ENCODE results near the gene PTPRM. TPM values are rescaled to one million over a fixed set of nuclear protein-coding genes. Genes with fewer than 3 reads are reported as not detected.

The PTPRM gene
- total and polyA plus RNA-seq, 2 donors (not counting 3 experiments of a cell fraction or from before 2014, with no cell fraction given): 37.4 to 43.7 TPM

DNA sequence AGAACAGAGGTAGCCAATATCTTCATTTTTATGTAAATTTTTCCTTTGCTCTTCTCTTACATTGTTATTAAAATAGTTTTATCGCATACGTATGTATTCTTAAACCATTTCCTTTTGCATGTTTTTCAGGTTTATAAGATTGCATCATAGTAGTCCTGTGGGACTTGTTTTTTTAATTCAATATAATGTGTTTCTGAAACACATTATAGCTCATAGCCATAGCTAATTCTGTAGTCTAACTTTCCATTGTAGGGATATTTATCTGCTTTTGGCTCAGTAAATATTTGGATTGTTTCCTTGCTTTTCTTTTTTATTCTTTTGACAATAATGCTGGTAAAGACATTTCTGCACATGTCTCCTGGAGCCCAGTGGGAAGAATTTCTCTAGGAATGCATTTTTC, 484.3 kb downstream of the PTPRM start:
- H3K79me2 ChIP-seq (ENCODE audit: control insufficient read depth, insufficient read depth, low read length): no peaks in the 10 kb centered on the region
- H3K4me3 ChIP-seq (replicated peaks in 1 of 3; ENCODE audit: insufficient read depth in 1 of 3, low read depth in 1 of 3, low read length in 3 of 3): no peak overlapping the region
- no peaks in the 10 kb centered on the region for H3K9me1 ChIP-seq (replicated peaks; ENCODE audit: control insufficient read depth, extremely low read depth, insufficient read depth, low read length)
- no peak overlapping the region for H3K4me2 ChIP-seq (ENCODE audit: insufficient read depth, low read length)
- dilution Hi-C loops (cut with MboI; ENCODE audit: extremely low pct_ligation_motif_present, low sequenced_read_pairs): no loop called here
- POLR2A ChIA-PET: no interaction called here
- no peaks in the 10 kb centered on the region for H3K36me3 ChIP-seq (ENCODE audit: control insufficient read depth in 2 of 2, extremely low read depth in 1 of 2, insufficient read depth in 2 of 2, low read length in 2 of 2)
- no peak for DNase-seq (ENCODE audit: low read depth, low spot score)
- H3K27me3 ChIP-seq (ENCODE audit: control insufficient read depth in 2 of 2, insufficient read depth in 2 of 2, low read length in 2 of 2): no peaks in the 10 kb centered on the region
- TF ChIP-seq, protein P1, sequence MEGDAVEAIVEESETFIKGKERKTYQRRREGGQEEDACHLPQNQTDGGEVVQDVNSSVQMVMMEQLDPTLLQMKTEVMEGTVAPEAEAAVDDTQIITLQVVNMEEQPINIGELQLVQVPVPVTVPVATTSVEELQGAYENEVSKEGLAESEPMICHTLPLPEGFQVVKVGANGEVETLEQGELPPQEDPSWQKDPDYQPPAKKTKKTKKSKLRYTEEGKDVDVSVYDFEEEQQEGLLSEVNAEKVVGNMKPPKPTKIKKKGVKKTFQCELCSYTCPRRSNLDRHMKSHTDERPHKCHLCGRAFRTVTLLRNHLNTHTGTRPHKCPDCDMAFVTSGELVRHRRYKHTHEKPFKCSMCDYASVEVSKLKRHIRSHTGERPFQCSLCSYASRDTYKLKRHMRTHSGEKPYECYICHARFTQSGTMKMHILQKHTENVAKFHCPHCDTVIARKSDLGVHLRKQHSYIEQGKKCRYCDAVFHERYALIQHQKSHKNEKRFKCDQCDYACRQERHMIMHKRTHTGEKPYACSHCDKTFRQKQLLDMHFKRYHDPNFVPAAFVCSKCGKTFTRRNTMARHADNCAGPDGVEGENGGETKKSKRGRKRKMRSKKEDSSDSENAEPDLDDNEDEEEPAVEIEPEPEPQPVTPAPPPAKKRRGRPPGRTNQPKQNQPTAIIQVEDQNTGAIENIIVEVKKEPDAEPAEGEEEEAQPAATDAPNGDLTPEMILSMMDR (IDR thresholded peaks at IDR 0.05; ENCODE audit: extremely low read depth in 1 of 2, insufficient read depth in 1 of 2, low read depth in 1 of 2, low read length in 2 of 2): no peak
- TF ChIP-seq POLR2A (IDR thresholded peaks at IDR 0.05; ENCODE audit: low read depth, low read length): no peak
- TF ChIP-seq FOS (IDR thresholded peaks at IDR 0.05; ENCODE audit: borderline replicate concordance, insufficient read depth, low read length): no peak
- TF ChIP-seq POLR2AphosphoS5 (IDR thresholded peaks at IDR 0.05; ENCODE audit: insufficient read depth, low read depth, low read length): no peak
- TF ChIP-seq GATA2 (IDR thresholded peaks at IDR 0.05; ENCODE audit: insufficient read depth, insufficient read length, low read depth, low read length): no peak
- no peak for TF ChIP-seq EZH2 (IDR thresholded peaks at IDR 0.05; ENCODE audit: borderline replicate concordance, low read depth, low read length, severe bottlenecking)
- TF ChIP-seq, protein P2, sequence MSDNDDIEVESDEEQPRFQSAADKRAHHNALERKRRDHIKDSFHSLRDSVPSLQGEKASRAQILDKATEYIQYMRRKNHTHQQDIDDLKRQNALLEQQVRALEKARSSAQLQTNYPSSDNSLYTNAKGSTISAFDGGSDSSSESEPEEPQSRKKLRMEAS (IDR thresholded peaks at IDR 0.05; ENCODE audit: insufficient read depth, insufficient read length): no peak
- TF ChIP-seq MYC (IDR thresholded peaks at IDR 0.05; ENCODE audit: low read depth, low read length): no peak
- TF ChIP-seq JUN (IDR thresholded peaks at IDR 0.05; ENCODE audit: borderline replicate concordance, insufficient read depth, insufficient read length, low read depth): no peak
- H3K4me1 ChIP-seq (ENCODE audit: control insufficient read depth, extremely low read depth, insufficient read depth, low read length): no peaks in the 10 kb centered on the region
- no peak for FAIRE-seq
- H3K9me3 ChIP-seq (replicated peaks; ENCODE audit: control insufficient read depth, insufficient read depth, low read length): no peaks in the 10 kb centered on the region
- no peak overlapping the region for H3K9ac ChIP-seq (replicated peaks; ENCODE audit: extremely low read depth, insufficient read depth, low read length)
- CTCF ChIA-PET: no interaction called here
- H2AFZ ChIP-seq (ENCODE audit: low read depth, low read length): no peak overlapping the region
- no peak overlapping the region for H3K27ac ChIP-seq (ENCODE audit: insufficient read depth, low read depth, low read length)
- no peaks in the 10 kb centered on the region for H4K20me1 ChIP-seq (replicated peaks; ENCODE audit: control insufficient read depth, extremely low read depth, insufficient read depth, low read length)
- BruUV-seq (replicated peaks): no TSS peak
- intact Hi-C loops (cut with micrococcal nuclease): no loop called here

Data from endothelial cell of umbilical vein (primary cell).